Loucy (cell line): ENCODE results near the gene GFER.

ENCODE experiments used
- CTCF ChIP-seq: fragments of 200-600 bp; sonication (generic); conservative IDR thresholded peaks from 2 replicates; pipeline ENCODE4 v1.5.1; 2014; ENCODE audit warnings: mild to moderate bottlenecking, antibody characterized with exemption, low read length
- EZH2phosphoT487 ChIP-seq: fragments of 200-600 bp; IDR thresholded peaks from 2 replicates; pipeline ENCODE4 v1.6.1; 2018; ENCODE audit warnings: antibody characterized with exemption, mild to moderate bottlenecking, moderate library complexity, borderline replicate concordance

- TF ChIP-seq CTCF = no peak
- no peak for TF ChIP-seq EZH2phosphoT487
Measured at GRCh38 chr16:1991588-1991947, 7.6 kb downstream of the GFER start.
